D721Med (cell line): ENCODE data around the gene PRODH2.
"Not testable (repeated sequence)": the region's sequence is repeated elsewhere in the genome, so short reads cannot be mapped to it uniquely, and the experiment has no call there.

Source experiments
- DNase-seq: peaks from one replicate; pipeline ENCODE4 v3.0.0; 2011; ENCODE audit warnings: low spot score; ENCODE audit not compliant: insufficient read length
- FAIRE-seq: peaks from 2 replicates; lab custom pipeline; 2011; peaks lifted over from hg19 to GRCh38; lab: Jason Lieb, UNC
- TF ChIP-seq, protein P1 (sequence below): IDR thresholded peaks from 2 replicates; pipeline ENCODE4 v1.5.1; 2012; ENCODE audit warnings: mild to moderate bottlenecking, control low read depth; ENCODE audit not compliant: insufficient read depth; ENCODE audit errors: missing control alignments

Gene PRODH2

DNA sequence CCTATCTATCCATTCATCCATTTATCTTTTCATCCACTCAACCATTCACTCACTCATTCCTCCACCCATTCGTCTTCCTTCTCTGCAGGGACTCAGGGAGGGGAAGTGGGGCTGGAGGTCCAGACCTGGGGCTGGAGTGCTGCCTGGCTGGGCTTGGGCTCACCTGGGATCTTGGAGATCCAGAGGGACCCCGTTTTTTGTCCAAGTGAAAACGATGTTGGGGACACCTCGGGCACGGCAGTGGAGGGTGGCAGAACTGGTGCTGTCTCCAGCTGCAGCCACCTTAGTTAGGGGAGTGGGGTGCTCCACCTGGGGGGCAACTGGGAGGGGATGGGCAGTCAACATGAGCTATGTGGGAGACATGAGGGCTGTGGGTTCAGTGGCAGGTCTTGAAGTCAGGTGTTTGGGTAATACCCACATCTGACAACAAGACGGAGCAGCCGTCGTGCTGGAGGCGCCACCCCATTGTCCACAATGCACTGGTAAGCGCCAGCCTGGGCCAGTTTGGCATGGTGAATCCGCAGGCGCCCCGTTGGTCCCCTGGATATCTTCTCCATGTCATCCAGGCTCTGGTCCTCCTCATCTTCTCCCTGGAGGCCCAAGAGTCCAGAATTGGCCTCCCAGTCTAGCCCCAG lies 29.4 kb upstream of the PRODH2 start:
- DNase-seq (no peak), FAIRE-seq (no peak)
- TF ChIP-seq, protein P1, sequence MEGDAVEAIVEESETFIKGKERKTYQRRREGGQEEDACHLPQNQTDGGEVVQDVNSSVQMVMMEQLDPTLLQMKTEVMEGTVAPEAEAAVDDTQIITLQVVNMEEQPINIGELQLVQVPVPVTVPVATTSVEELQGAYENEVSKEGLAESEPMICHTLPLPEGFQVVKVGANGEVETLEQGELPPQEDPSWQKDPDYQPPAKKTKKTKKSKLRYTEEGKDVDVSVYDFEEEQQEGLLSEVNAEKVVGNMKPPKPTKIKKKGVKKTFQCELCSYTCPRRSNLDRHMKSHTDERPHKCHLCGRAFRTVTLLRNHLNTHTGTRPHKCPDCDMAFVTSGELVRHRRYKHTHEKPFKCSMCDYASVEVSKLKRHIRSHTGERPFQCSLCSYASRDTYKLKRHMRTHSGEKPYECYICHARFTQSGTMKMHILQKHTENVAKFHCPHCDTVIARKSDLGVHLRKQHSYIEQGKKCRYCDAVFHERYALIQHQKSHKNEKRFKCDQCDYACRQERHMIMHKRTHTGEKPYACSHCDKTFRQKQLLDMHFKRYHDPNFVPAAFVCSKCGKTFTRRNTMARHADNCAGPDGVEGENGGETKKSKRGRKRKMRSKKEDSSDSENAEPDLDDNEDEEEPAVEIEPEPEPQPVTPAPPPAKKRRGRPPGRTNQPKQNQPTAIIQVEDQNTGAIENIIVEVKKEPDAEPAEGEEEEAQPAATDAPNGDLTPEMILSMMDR: no peak

DNA sequence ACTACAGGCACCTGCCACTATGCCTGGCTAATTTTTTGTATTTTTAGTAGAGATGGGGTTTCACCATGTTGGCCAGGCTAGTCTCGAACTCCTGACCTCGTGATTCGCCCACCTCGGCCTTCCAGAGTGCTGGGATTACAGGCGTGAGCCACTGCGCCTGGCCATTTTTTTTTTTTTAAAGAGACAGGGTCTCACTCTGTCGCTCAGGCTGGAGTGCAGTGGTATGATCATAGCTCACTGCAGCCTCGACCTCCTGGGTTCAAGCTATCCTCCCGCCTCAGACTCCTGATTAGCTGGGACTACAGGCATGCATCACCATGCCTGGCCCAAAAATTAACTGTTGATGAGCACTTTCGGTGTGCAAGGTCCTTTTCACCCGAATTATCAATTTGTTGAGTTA lies 23.5 kb upstream of the PRODH2 start:
- not testable (repeated sequence) for FAIRE-seq, DNase-seq

DNA sequence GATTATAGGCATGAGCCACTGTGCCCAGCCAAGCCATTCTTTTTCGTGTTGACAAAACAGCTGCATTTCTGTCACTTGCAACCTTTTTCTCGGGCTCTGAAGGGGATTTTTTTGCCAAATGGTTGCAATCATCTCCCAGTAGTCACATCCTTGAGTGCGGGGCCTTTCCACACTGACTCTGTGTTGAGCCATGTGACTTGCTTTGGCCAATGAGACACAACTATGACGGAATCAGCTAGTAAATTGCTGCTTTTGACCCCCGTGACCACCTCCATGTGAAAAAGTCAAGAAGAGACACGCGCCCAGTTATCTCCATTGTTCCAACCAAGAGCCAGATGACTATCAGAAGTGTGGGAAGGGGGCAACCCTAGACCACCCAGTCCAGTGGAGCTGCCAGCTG lies 21.3 kb upstream of the PRODH2 start:
- DNase-seq (no peak), FAIRE-seq (no peak)
- TF ChIP-seq, protein P1: no peak

DNA sequence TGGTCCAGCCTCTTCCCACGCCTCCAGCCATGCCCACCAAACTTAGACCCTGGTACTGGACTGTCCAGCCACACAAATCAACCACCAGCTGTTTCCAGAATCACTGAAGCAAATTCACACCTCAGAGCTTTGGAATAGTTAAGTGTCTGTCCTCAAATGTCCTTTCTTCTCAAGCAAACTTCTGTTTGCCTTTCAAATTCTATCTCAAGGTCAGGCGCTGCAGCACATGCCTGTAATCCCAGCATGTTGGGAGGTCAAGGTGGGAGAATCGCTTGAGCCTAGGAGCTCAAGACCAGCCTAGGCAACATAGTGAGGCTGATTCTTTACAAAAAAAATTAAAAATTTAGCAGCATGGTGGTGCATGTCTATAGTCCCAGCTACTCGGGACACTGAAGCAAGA lies 19.4 kb upstream of the PRODH2 start:
- FAIRE-seq (no peak), DNase-seq (no peak)
- TF ChIP-seq, protein P1: no peak

DNA sequence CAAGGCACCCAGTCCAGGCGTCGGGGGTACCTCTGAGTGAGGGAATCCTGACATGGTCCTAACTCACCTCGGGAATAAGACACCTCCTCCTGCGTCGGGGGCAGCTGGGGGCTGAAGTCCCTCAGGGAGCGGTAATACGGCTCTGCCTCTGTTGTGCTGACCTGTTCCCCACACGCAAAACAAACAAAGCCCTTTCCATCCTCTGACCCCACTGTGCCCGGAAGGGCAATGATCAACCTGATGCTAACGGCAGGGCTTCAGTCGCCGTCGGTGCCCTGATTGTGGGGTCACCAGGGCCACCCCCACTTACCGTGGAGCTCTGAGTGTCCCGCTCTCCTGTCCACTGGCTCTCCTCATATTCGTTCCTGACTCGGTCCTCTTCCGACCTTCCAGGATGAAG lies 18.3 kb upstream of the PRODH2 start:
- FAIRE-seq: no peak

DNA sequence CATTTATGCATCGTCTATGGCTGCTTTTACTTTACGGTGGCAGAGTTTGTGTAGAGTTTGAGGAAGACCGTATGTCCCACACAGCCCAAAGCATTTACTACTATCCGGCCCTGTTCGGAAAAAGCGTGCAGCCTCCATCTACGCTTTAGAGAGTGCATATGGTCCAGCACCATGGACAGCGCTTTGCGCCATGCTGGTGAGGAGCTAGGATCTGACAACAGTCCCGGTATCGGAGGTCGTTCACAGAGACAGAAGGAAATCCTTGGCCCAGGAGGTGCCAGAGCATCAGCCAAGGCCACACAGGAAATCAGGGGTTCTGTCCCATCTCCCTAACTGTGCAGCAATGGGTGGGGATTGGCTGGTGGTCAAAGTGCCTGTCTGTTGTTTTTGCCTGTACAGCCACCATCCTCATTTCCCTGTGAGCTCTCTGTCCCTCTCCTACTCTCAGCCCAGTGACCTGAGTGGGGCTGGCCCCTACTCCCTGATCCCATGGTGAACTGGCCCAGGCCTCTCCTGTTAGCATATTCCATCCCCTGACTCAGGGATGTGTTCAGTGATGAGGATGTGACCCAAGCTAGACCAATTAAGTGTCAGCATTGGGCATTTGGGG lies 16.2 kb upstream of the PRODH2 start:
- DNase-seq (no peak), FAIRE-seq (no peak)
- TF ChIP-seq, protein P1: no peak

More for the DNA sequence above, 18.3 kb upstream of the PRODH2 start:
- no peak for DNase-seq
- TF ChIP-seq, protein P1: no peak

DNA sequence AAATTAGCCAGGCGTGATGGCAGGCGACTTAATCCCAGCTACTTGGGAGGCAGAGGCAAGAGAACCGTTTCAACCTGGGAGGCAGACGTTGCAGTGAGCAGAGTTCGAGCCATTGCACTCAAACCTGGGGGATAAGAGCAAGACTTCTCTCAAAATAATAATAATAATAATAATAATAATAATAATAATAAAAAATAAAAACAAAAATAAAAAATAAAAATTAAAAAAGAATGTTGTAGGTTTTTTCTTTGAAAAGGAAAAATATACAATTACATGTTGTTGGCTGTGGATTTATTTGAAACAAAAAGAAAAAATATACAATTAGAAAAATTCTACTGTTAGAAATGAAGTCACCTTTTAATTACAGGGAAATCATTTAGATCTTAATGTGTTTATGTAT lies 11.5 kb upstream of the PRODH2 start:
- FAIRE-seq (no peak), DNase-seq (no peak)
- TF ChIP-seq, protein P1: no peak
